Measurements from ENCODE around the gene ARSG. TPM values are rescaled to one million over a fixed set of nuclear protein-coding genes. Genes with fewer than 3 reads are reported as not detected.

Gene ARSG
- total and polyA plus RNA-seq, 2 experiments from 2014 or later = 1.7 to 5.1 TPM

DNA sequence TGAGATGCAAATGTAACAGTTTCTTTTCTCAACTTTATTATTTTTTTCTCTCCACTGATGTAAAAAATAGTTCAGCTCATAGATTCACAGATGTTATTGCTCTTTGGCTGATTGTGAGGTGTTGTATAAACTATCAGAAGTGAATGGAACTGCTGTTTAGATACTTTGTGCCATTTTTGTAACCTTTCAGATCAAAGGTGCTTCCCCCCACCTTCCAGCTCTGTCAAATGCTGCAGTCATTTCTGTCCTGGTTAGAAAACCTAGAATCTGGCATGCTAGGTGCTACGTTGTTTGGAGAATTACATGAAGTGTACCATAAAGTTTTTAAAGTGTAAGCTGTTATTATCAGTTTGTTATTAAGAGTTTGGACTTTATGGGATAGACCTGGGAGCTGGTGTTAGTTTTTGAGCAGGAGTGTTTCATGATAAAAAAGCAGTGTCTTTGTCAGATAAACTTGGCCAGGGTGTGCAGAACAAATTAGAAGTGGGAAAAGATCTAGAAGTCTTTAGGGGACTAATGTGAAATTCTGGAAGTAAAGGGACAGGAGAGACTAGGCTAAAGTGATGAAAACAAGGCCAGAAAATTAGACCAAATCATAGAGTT lies 167.8 kb downstream of the ARSG start:
- Histone ChIP-seq H3K9me2 (ENCODE audit: insufficient read depth) (no peaks in the 10 kb centered on the region), H3K27ac (ENCODE audit: low read depth) (no peak overlapping the region), H3K4me3 (no peak overlapping the region), H3K4me1 (ENCODE audit: insufficient read depth) (peaks cover 54% of the 10 kb centered on the region), H3K27me3 (ENCODE audit: insufficient read depth) (peaks cover 7% of the 10 kb centered on the region; the same call in 1 of the 2 replicates), H3F3A (replicated peaks; ENCODE audit: low read depth) (peaks cover 4% of the 10 kb centered on the region; the same call in 1 of the 2 replicates), H3K4me2 (no peak overlapping the region), H4K20me1 (replicated peaks; ENCODE audit: insufficient read depth) (no peaks in the 10 kb centered on the region), H3K36me3 (ENCODE audit: insufficient read depth) (no peaks in the 10 kb centered on the region), H3K79me2 (replicated peaks; ENCODE audit: insufficient read depth) (no peaks in the 10 kb centered on the region), H2AFZ (no peak overlapping the region)
- Mint-ChIP-seq H3K27me3 (ENCODE audit: insufficient read depth, low read depth, poor library complexity) (peaks cover 10% of the 10 kb centered on the region), H3K4me1 (peaks cover 61% of the 10 kb centered on the region), H3K4me3 (no peak overlapping the region), H3K36me3 (ENCODE audit: low read depth) (no peaks in the 10 kb centered on the region), H3K9me3 (no peaks in the 10 kb centered on the region; the same call in 2 of the 3 replicates), H3K27ac (no peak overlapping the region)
- no peak for TF ChIP-seq STAT1 (IDR thresholded peaks at IDR 0.05; ENCODE audit: unreplicated experiment)
- no peak for TF ChIP-seq EZH2phosphoT487 (IDR thresholded peaks at IDR 0.05; ENCODE audit: unreplicated experiment)
- TF ChIP-seq POLR2AphosphoS5 (IDR thresholded peaks at IDR 0.05; ENCODE audit: low read depth) = no peak
- no peak for TF ChIP-seq ZNF114 (CRISPR knock-in tag; IDR thresholded peaks at IDR 0.05)
- DNase-seq (ENCODE audit: low spot score) = no peak
- ATAC-seq = no peak

DNA sequence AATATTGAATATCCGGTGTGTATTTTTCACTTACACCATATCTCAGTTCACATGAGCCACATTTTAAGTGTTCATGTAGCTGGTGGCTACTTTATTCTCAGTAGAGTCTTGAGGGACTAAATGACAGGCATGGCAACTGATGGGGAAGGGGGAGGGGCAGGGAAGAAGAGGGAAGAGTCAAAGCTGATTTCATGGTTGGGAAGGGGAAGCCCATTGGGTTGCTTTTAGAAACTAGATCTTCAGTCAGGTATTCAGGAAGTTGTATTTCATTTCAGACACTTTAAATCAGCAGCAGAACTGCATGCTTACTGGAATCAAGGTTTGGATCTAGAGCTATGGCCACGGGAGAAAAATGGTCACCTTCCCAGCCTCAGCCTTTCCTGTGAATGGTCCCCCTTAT lies 168.9 kb downstream of the ARSG start:
- Histone ChIP-seq H2AFZ (no peak overlapping the region), H3K9me2 (ENCODE audit: insufficient read depth) (no peaks in the 10 kb centered on the region), H3K79me2 (replicated peaks; ENCODE audit: insufficient read depth) (no peaks in the 10 kb centered on the region), H3F3A (replicated peaks; ENCODE audit: low read depth) (peaks cover 4% of the 10 kb centered on the region; the same call in 1 of the 2 replicates), H3K4me3 (no peak overlapping the region), H3K27me3 (ENCODE audit: insufficient read depth) (peaks cover 7% of the 10 kb centered on the region; the same call in 1 of the 2 replicates), H3K36me3 (ENCODE audit: insufficient read depth) (no peaks in the 10 kb centered on the region), H3K27ac (ENCODE audit: low read depth) (no peak overlapping the region), H3K4me1 (ENCODE audit: insufficient read depth) (peaks cover 53% of the 10 kb centered on the region), H3K4me2 (no peak overlapping the region), H4K20me1 (replicated peaks; ENCODE audit: insufficient read depth) (no peaks in the 10 kb centered on the region)
- no peak overlapping the region for H3K27ac Mint-ChIP-seq
- H3K4me3 Mint-ChIP-seq = no peak overlapping the region; the same call in 2 of the 3 replicates
- peaks cover 55% of the 10 kb centered on the region for H3K4me1 Mint-ChIP-seq
- H3K27me3 Mint-ChIP-seq (ENCODE audit: insufficient read depth, low read depth, poor library complexity) = peaks cover 10% of the 10 kb centered on the region
- no peak for DNase-seq (ENCODE audit: low spot score)
- no peaks in the 10 kb centered on the region for H3K36me3 Mint-ChIP-seq (ENCODE audit: low read depth)
- no peaks in the 10 kb centered on the region; the same call in 2 of the 3 replicates for H3K9me3 Mint-ChIP-seq
- no peak for ATAC-seq
- no peak for TF ChIP-seq ZNF331 (CRISPR knock-in tag; IDR thresholded peaks at IDR 0.05; ENCODE audit: low read depth)
- no peak for TF ChIP-seq NANOG (IDR thresholded peaks at IDR 0.05; ENCODE audit: borderline replicate concordance)
- TF ChIP-seq ZNF114 (CRISPR knock-in tag; IDR thresholded peaks at IDR 0.05) = no peak
- TF ChIP-seq REST (IDR thresholded peaks at IDR 0.05; ENCODE audit: unreplicated experiment) = no peak
- TF ChIP-seq EZH2phosphoT487 (IDR thresholded peaks at IDR 0.05; ENCODE audit: unreplicated experiment) = no peak
- no peak for TF ChIP-seq ETS1 (IDR thresholded peaks at IDR 0.05)
- no peak for TF ChIP-seq EZH2 (IDR thresholded peaks at IDR 0.05; ENCODE audit: low read depth, unreplicated experiment)
- TF ChIP-seq JUNB (IDR thresholded peaks at IDR 0.05; ENCODE audit: unreplicated experiment) = no peak
- TF ChIP-seq STAT1 (IDR thresholded peaks at IDR 0.05; ENCODE audit: unreplicated experiment) = no peak
- no peak for TF ChIP-seq POLR2AphosphoS5 (IDR thresholded peaks at IDR 0.05; ENCODE audit: low read depth)
- TF ChIP-seq CREB1 (CRISPR knock-in tag; IDR thresholded peaks at IDR 0.05; ENCODE audit: low read depth) = no peak
- TF ChIP-seq CTCF (conservative IDR thresholded peaks at IDR 0.05; ENCODE audit: low read depth in 2 of 2) = no peak
